ENCODE results near the gene SH3PXD2A.
A peak's percentile ranks its signal among the peaks of the same experiment; 100 is the strongest.

SH3PXD2A gene

GRCh38 chr10:103692436-103692951, 162.9 kb downstream of the SH3PXD2A start (continued):
- TF ChIP-seq ZEB2 (tag by site-specific recombination; IDR thresholded peaks at IDR 0.05) (peak; percentile 57; the same call in 1 of the 2 replicates), ZNF585B (tag by site-specific recombination; IDR thresholded peaks at IDR 0.05) (no peak), ZNF37A (tag by site-specific recombination; IDR thresholded peaks at IDR 0.05) (no peak), ZBTB7A (tag by site-specific recombination; IDR thresholded peaks at IDR 0.05; ENCODE audit: low read depth) (no peak), SP7 (tag by site-specific recombination; IDR thresholded peaks at IDR 0.05) (0 out of 2 replicates have a peak, but pooled peaks have one; percentile 10), MYNN (tag by site-specific recombination; IDR thresholded peaks at IDR 0.05; ENCODE audit: borderline replicate concordance) (no peak), ATF2 (tag by site-specific recombination; IDR thresholded peaks at IDR 0.05; ENCODE audit: low read depth) (no peak), IKZF3 (tag by site-specific recombination; IDR thresholded peaks at IDR 0.05) (no peak), ZNF138 (tag by site-specific recombination; IDR thresholded peaks at IDR 0.05; ENCODE audit: borderline replicate concordance) (no peak), ZNF155 (tag by site-specific recombination; IDR thresholded peaks at IDR 0.05) (no peak), ZNF175 (tag by site-specific recombination; IDR thresholded peaks at IDR 0.05) (no peak), ZNF391 (tag by site-specific recombination; IDR thresholded peaks at IDR 0.05; ENCODE audit: borderline replicate concordance, low read depth) (no peak), ZNF394 (tag by site-specific recombination; IDR thresholded peaks at IDR 0.05; ENCODE audit: borderline replicate concordance) (no peak), GLIS2 (tag by site-specific recombination; IDR thresholded peaks at IDR 0.05) (peak; percentile 51), HOXA7 (CRISPR knock-in tag; IDR thresholded peaks at IDR 0.05; ENCODE audit: borderline replicate concordance) (no peak), REST (tag by site-specific recombination; IDR thresholded peaks at IDR 0.05) (no peak), ZBTB10 (tag by site-specific recombination; IDR thresholded peaks at IDR 0.05) (0 out of 2 replicates have a peak, but pooled peaks have one; percentile 44), YY1 (tag by site-specific recombination; IDR thresholded peaks at IDR 0.05) (no peak), ZNF404 (tag by site-specific recombination; IDR thresholded peaks at IDR 0.05) (no peak), ZNF843 (tag by site-specific recombination; IDR thresholded peaks at IDR 0.05) (no peak), ZNF629 (tag by site-specific recombination; IDR thresholded peaks at IDR 0.05) (no peak), ZNF791 (tag by site-specific recombination; IDR thresholded peaks at IDR 0.05) (no peak), ZFHX2 (tag by site-specific recombination; conservative IDR thresholded peaks at IDR 0.05) (peak; percentile 71), ZBTB49 (tag by site-specific recombination; IDR thresholded peaks at IDR 0.05; ENCODE audit: low read depth) (no peak)
- TF ChIP-seq, protein P1, sequence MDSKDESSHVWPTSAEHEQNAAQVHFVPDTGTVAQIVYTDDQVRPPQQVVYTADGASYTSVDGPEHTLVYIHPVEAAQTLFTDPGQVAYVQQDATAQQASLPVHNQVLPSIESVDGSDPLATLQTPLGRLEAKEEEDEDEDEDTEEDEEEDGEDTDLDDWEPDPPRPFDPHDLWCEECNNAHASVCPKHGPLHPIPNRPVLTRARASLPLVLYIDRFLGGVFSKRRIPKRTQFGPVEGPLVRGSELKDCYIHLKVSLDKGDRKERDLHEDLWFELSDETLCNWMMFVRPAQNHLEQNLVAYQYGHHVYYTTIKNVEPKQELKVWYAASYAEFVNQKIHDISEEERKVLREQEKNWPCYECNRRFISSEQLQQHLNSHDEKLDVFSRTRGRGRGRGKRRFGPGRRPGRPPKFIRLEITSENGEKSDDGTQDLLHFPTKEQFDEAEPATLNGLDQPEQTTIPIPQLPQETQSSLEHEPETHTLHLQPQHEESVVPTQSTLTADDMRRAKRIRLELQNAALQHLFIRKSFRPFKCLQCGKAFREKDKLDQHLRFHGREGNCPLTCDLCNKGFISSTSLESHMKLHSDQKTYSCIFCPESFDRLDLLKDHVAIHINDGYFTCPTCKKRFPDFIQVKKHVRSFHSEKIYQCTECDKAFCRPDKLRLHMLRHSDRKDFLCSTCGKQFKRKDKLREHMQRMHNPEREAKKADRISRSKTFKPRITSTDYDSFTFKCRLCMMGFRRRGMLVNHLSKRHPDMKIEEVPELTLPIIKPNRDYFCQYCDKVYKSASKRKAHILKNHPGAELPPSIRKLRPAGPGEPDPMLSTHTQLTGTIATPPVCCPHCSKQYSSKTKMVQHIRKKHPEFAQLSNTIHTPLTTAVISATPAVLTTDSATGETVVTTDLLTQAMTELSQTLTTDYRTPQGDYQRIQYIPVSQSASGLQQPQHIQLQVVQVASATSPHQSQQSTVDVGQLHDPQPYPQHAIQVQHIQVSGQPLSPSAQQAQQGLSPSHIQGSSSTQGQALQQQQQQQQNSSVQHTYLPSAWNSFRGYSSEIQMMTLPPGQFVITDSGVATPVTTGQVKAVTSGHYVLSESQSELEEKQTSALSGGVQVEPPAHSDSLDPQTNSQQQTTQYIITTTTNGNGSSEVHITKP (tag by site-specific recombination; IDR thresholded peaks at IDR 0.05): peak; percentile 52; the same call in 1 of the 2 replicates
- TF ChIP-seq, protein P2, sequence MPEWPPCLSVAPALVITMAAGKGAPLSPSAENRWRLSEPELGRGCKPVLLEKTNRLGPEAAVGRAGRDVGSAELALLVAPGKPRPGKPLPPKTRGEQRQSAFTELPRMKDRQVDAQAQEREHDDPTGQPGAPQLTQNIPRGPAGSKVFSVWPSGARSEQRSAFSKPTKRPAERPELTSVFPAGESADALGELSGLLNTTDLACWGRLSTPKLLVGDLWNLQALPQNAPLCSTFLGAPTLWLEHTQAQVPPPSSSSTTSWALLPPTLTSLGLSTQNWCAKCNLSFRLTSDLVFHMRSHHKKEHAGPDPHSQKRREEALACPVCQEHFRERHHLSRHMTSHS (tag by site-specific recombination; IDR thresholded peaks at IDR 0.05): no peak
